GM06990 (cell line): ENCODE measurements around the gene GRM4.

Experiments used
- DNase-seq: peaks from one replicate; pipeline ENCODE4 v3.0.0-alpha.2; 2011; ENCODE audit not compliant: insufficient read length; ENCODE audit errors: extremely low read depth
- H3K27me3 ChIP-seq: replicated peaks from 2 replicates; pipeline ENCODE4 v1.6.0; 2011; ENCODE audit warnings: low read length; ENCODE audit not compliant: control insufficient read depth, insufficient read depth
- H3K36me3 ChIP-seq: 2 replicates; pipeline ENCODE4 v1.5.1; 2011; ENCODE audit warnings: low read length; ENCODE audit not compliant: control insufficient read depth, insufficient read depth
- H3K4me3 ChIP-seq: replicated peaks from 2 replicates; pipeline ENCODE4 v1.5.1; 2011; ENCODE audit warnings: low read depth, mild to moderate bottlenecking, control low read depth, low read length
- CTCF ChIP-seq: IDR thresholded peaks from 2 replicates; pipeline ENCODE4 v1.5.1; 2011; ENCODE audit warnings: low read length, control low read depth, mild to moderate bottlenecking, inconsistent platforms; ENCODE audit not compliant: insufficient read depth, poor library complexity, severe bottlenecking

Gene GRM4

GRCh38 chr6:34132486-34133185, 13.3 kb downstream of the GRM4 start:
- no peaks in the 10 kb centered on the region; the same call in 1 of the 2 replicates for H3K27me3 ChIP-seq
- H3K36me3 ChIP-seq: no peaks in the 10 kb centered on the region
- no peak overlapping the region for H3K4me3 ChIP-seq
- no peak for DNase-seq
- no peak for TF ChIP-seq CTCF

DNA sequence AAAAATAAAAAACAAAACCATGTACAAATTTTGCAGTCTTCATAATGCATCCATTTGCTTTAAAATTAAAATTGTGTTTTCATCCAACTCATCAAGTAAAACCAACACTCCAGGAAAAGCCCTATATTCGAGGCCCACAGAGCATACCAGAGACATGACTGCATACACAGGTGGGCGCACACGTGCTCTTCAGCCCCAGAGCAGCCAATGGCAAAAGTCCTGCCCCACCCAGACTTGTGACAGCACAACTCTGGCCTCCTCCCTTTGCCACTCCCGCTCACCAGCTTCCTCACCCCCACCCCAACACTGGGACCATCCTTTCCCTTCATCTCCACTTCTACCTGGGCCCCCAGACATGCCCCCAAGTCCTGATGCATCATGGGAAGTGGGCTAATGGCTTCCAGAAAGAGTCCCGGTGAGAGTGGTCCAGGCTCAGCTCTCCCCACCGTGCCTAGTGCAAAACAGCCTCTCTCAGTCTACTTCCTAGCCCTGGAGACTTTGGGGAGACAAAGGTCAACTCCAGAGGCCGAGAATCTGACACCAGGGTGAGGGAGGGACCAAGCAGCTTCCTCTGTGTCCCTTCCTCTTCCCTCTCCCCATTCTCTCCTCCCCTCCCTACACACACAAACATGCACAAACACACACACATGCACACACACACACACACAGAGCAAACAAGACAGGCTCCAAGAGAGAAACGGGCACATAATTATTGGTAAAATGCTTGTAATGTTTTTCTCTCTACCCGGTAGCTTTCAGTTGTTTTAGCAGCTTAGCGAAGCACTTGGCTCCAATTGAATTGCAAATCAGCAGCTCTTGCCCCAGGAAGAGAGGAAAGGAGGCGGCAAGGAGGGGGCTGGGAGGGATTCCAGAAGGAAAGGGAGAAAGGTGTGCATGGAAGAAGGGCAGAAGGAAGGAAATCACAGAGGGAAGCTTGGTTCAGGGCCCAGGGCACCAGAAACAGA, 14.3 kb downstream of the GRM4 start:
- H3K4me3 ChIP-seq: no peak overlapping the region
- no peak for TF ChIP-seq CTCF
- H3K36me3 ChIP-seq: no peaks in the 10 kb centered on the region
- DNase-seq: no peak
- H3K27me3 ChIP-seq: no peaks in the 10 kb centered on the region

DNA sequence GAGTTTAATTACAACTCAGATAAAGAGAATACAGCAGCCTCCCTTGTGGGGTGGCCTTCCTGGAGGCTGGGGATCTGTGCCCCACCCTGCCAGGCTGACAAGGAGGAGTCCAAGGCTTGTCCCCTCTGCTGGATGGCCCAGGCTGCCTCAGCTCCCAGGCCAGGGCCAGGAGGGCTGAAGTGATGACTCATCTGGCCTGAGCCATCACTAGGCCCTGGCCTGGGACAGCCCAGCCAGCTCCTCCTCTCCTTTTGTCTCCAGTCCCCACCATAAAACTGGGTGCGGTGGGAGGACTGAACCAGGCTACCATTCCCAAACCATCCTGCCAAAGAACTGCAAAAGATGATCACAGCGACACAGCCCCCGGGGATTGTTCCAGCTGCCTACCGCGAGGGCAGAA, 15.0 kb downstream of the GRM4 start:
- TF ChIP-seq CTCF: no peak
- DNase-seq: no peak
- no peaks in the 10 kb centered on the region for H3K27me3 ChIP-seq

GRCh38 chr6:34129753-34130152, 16.1 kb downstream of the GRM4 start:
- no peak for TF ChIP-seq CTCF
- no peak for DNase-seq
- H3K36me3 ChIP-seq: no peaks in the 10 kb centered on the region
- no peak overlapping the region for H3K4me3 ChIP-seq
- no peaks in the 10 kb centered on the region for H3K27me3 ChIP-seq

More for the DNA sequence above, 15.0 kb downstream of the GRM4 start:
- H3K36me3 ChIP-seq: no peaks in the 10 kb centered on the region
- no peak overlapping the region for H3K4me3 ChIP-seq

DNA sequence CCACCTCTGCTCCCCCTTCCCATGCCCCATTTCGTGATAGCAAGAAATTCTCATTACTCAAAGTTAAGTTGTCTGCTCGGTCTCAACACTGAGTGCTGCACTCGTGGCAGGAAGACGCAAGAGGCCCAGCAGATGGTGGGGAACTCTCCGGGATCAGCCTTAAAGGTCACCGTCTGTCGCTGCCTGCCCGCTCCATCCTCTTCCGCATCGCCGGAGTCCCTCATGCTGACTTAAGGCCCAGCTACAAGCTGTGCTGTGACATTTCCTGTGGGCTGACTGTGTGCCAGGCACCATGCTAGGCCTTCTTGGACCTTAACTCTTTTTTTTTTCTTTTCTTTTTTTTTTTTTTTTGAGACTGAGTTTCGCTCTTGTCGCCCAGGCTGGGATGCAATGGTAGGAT, 17.8 kb downstream of the GRM4 start:
- Histone ChIP-seq H3K27me3 (no peaks in the 10 kb centered on the region; the same call in 1 of the 2 replicates), H3K4me3 (no peak overlapping the region), H3K36me3 (no peaks in the 10 kb centered on the region)
- no peak for TF ChIP-seq CTCF
- DNase-seq: no peak
